HCT116 (cell line): ENCODE measurements around the gene TAF1D. TPM values are rescaled to one million over a fixed set of nuclear protein-coding genes. Genes with fewer than 3 reads are reported as not detected.

Experiments
- ATAC-seq: fragments of 200-7000 bp; cut with Tn5 transposase; 2 replicates; pipeline ENCODE4 v1.9.1; 2020; ENCODE audit warnings: mild to moderate bottlenecking, moderate library complexity
- BruUV-seq: library from RNA; stranded (reverse); fragments of 400-500 nt; replicated peaks from 2 replicates; lab custom pipeline; 2021; lab: Mats Ljungman, UMichigan
- CTCF ChIA-PET: fragments of 300-600 bp; sonication (Branson Sonifier 250); formaldehyde crosslinking; loops from one replicate; lab custom pipeline; 2021; ENCODE audit warnings: antibody characterized with exemption; lab: Charles Lee
- POLR2A ChIA-PET: fragments of 300-600, 350-600 bp; sonication (Branson Sonifier 250); formaldehyde crosslinking; loops from one replicate; lab custom pipeline; 2021; ENCODE audit warnings: antibody characterized with exemption; lab: Charles Lee
- RAD21 ChIA-PET, 2 experiments: fragments of 300-600 bp; sonication (Branson Sonifier 250); formaldehyde crosslinking; loops; one replicate each; lab custom pipeline; 2023; ENCODE audit warnings: low total read pairs in 2 of 2; ENCODE audit not compliant: uncharacterized antibody in 2 of 2, unreplicated experiment in 2 of 2, low non-redundant PET in 1 of 2; lab: Charles Lee
- DNase-seq: peaks from one replicate; pipeline ENCODE4 v3.0.0-alpha.2; 2010; ENCODE audit warnings: low read depth, low spot score
- H2AFZ ChIP-seq: fragments of 200-600 bp; shearing (Covaris generic), sonication (generic); 2 replicates; pipeline ENCODE4 v1.6.1; 2017; ENCODE audit warnings: low read depth, mixed run types, mixed read lengths, antibody characterized with exemption, low read length; ENCODE audit not compliant: poor library complexity, severe bottlenecking
- H3K27ac ChIP-seq: 2 replicates; pipeline ENCODE4 v1.5.1; 2012; ENCODE audit warnings: low read depth, low read length
- H3K27me3 ChIP-seq: fragments of 200-600 bp; sonication (generic); 2 replicates; pipeline ENCODE4 v1.6.1; 2016; ENCODE audit warnings: mixed run types, low read length, mixed read lengths; ENCODE audit not compliant: insufficient read depth
- H3K36me3 ChIP-seq, 2 experiments: fragments of 200-500 bp in 1 of 2; fragments of 200-600 bp in 1 of 2; sonication (Bioruptor generic) in 1 of 2; sonication (generic) in 1 of 2; 2 replicates each; pipeline versions ENCODE4 v1.5.1 to v1.6.1; 2014 to 2016; ENCODE audit warnings: low read length in 2 of 2, inconsistent platforms in 1 of 2, mixed read lengths in 1 of 2, mixed run types in 1 of 2; ENCODE audit not compliant: insufficient read depth in 2 of 2, control insufficient read depth in 1 of 2
- H3K4me1 ChIP-seq, 2 experiments: fragments of 200-600 bp in 1 of 2; sonication (generic) in 1 of 2; 2 replicates each; pipeline versions ENCODE4 v1.5.1 to v1.6.1; 2012 to 2017; ENCODE audit warnings: low read length in 2 of 2, inconsistent platforms in 1 of 2, mild to moderate bottlenecking in 1 of 2, mixed read lengths in 1 of 2, mixed run types in 1 of 2, moderate library complexity in 1 of 2; ENCODE audit not compliant: insufficient read depth in 2 of 2, control insufficient read depth in 1 of 2
- H3K4me2 ChIP-seq: fragments of 200-600 bp; sonication (generic); 2 replicates; pipeline ENCODE4 v1.6.1; 2017; ENCODE audit warnings: mixed run types, low read length, mixed read lengths
- H3K4me3 ChIP-seq, 2 experiments: fragments of 200-600 bp in 1 of 2; sonication (generic) in 1 of 2; replicated peaks in 1 of 2; 2 replicates each; pipeline ENCODE4 v1.5.1; 2011 to 2016; ENCODE audit warnings: low read length in 2 of 2, control low read depth in 1 of 2, low read depth in 1 of 2, mild to moderate bottlenecking in 1 of 2, mixed read lengths in 1 of 2, mixed run types in 1 of 2
- H3K79me2 ChIP-seq: fragments of 200-600 bp; sonication (generic); 2 replicates; pipeline ENCODE4 v1.6.1; 2017; ENCODE audit warnings: mild to moderate bottlenecking, mixed run types, low read length, moderate library complexity, mixed read lengths; ENCODE audit not compliant: insufficient read depth
- H3K9ac ChIP-seq: fragments of 200-600 bp; sonication (generic); 2 replicates; pipeline ENCODE4 v1.6.1; 2016; ENCODE audit warnings: low read length, mixed read lengths
- H3K9me2 ChIP-seq: fragments of 200-600 bp; sonication (generic), shearing (Covaris generic); 2 replicates; pipeline ENCODE4 v1.6.1; 2017; ENCODE audit warnings: mixed run types, mild to moderate bottlenecking, moderate library complexity; ENCODE audit not compliant: insufficient read depth
- H3K9me3 ChIP-seq, 2 experiments: fragments of 200-500 bp in 1 of 2; fragments of 200-600 bp in 1 of 2; sonication (Bioruptor generic) in 1 of 2; sonication (generic) in 1 of 2; 2 replicates each; pipeline ENCODE4 v1.6.1; 2014 to 2017; ENCODE audit warnings: low read length in 2 of 2, mixed read lengths in 2 of 2, inconsistent platforms in 1 of 2, low read depth in 1 of 2, mild to moderate bottlenecking in 1 of 2, mixed run types in 1 of 2, moderate library complexity in 1 of 2; ENCODE audit not compliant: control insufficient read depth in 1 of 2, insufficient read depth in 1 of 2
- H4K20me1 ChIP-seq: fragments of 200-600 bp; sonication (generic), shearing (Covaris generic); 2 replicates; pipeline ENCODE4 v1.6.1; 2017; ENCODE audit warnings: mixed run types, mild to moderate bottlenecking, moderate library complexity; ENCODE audit not compliant: insufficient read depth
- CBX3 ChIP-seq: IDR thresholded peaks from 2 replicates; pipeline ENCODE4 v1.6.1; 2012; ENCODE audit warnings: low read depth
- CTCF ChIP-seq, 3 experiments: fragments of 200-600 bp in 1 of 3; sonication (generic) in 1 of 3; IDR thresholded peaks in 2 of 3; conservative IDR thresholded peaks in 1 of 3; 2 replicates each; pipeline ENCODE4 v1.5.1; 2012 to 2017; ENCODE audit warnings: low read depth in 2 of 3, low read length in 2 of 3, antibody characterized with exemption in 1 of 3, borderline replicate concordance in 1 of 3, control low read depth in 1 of 3, mild to moderate bottlenecking in 1 of 3, mixed read lengths in 1 of 3, mixed run types in 1 of 3, moderate library complexity in 1 of 3; ENCODE audit not compliant: insufficient read depth in 1 of 3
- EZH2 ChIP-seq: fragments of 200-600 bp; sonication (generic); IDR thresholded peaks from 2 replicates; pipeline ENCODE4 v1.6.1; 2017; ENCODE audit warnings: antibody characterized with exemption, mixed run types
- FOSL1 ChIP-seq: IDR thresholded peaks from 2 replicates; pipeline ENCODE4 v1.6.1; 2012; ENCODE audit warnings: low read depth
- POLR2AphosphoS5 ChIP-seq: IDR thresholded peaks from 2 replicates; pipeline ENCODE4 v1.6.1; 2011; ENCODE audit warnings: mild to moderate bottlenecking, low read depth, low read length, moderate library complexity
- RAD21 ChIP-seq: IDR thresholded peaks from 2 replicates; pipeline ENCODE4 v1.6.1; 2012; ENCODE audit warnings: low read depth, mild to moderate bottlenecking
- REST ChIP-seq: IDR thresholded peaks from 2 replicates; pipeline ENCODE4 v1.6.1; 2012; ENCODE audit warnings: low read depth
- SIN3A ChIP-seq: IDR thresholded peaks from 2 replicates; pipeline ENCODE4 v1.6.1; 2012; ENCODE audit warnings: low read depth
- SRF ChIP-seq: IDR thresholded peaks from 2 replicates; pipeline ENCODE4 v1.6.1; 2012; ENCODE audit warnings: low read depth
- TCF7L2 ChIP-seq: IDR thresholded peaks from 2 replicates; pipeline ENCODE4 v1.7.0; 2011; ENCODE audit warnings: borderline replicate concordance, inconsistent platforms; ENCODE audit not compliant: insufficient read depth, insufficient read length; ENCODE audit errors: extremely low read depth
- YY1 ChIP-seq: IDR thresholded peaks from 2 replicates; pipeline ENCODE4 v1.6.1; 2011; ENCODE audit warnings: low read length, low read depth, moderate library complexity, mild to moderate bottlenecking; ENCODE audit not compliant: insufficient replicate concordance; ENCODE audit errors: extremely low read depth
- ZBTB33 ChIP-seq: IDR thresholded peaks from 2 replicates; pipeline ENCODE4 v1.6.1; 2011; ENCODE audit warnings: mild to moderate bottlenecking, low read length, moderate library complexity; ENCODE audit not compliant: insufficient replicate concordance; ENCODE audit errors: extremely low read depth
- ZNF274 ChIP-seq: fragments of 200-500 bp; sonication (Bioruptor generic); IDR thresholded peaks from 2 replicates; pipeline ENCODE4 v1.6.1; 2014; ENCODE audit warnings: mild to moderate bottlenecking, low read depth, low read length, inconsistent platforms
- intact Hi-C: fragments of 100-400 bp; cut with micrococcal nuclease; formaldehyde crosslinking; loops from 2 replicates; pipeline ENCODE4 v1.10.0; 2022
- total RNA-seq: library from RNA; stranded (reverse); gene quantifications from one replicate; pipeline ENCODE4 v1.2.1, GENCODE V29; 2021; ENCODE audit not compliant: unreplicated experiment

The TAF1D gene
- total RNA-seq, 1 experiment from 2014 or later: 267 TPM

- Histone ChIP-seq H3K27me3 (no peaks in the 10 kb centered on the region), H3K36me3 (peaks cover 0 to 7% of the 10 kb centered on the region in 2 experiments; a peak in 2 of 4 replicates), H2AFZ (no peak overlapping the region), H3K4me1 (no peaks in the 10 kb centered on the region), H3K9ac (no peak overlapping the region), H4K20me1 (no peaks in the 10 kb centered on the region), H3K27ac (no peak overlapping the region), H3K9me2 (no peaks in the 10 kb centered on the region), H3K4me3 (no peak overlapping the region), H3K9me3 (no peaks in the 10 kb centered on the region), H3K79me2 (no peaks in the 10 kb centered on the region), H3K4me2 (no peak overlapping the region)
- ChIA-PET POLR2A (interaction anchor here (1.6 kb wide), 1 partner anchor 25 kb away, joined by 4 read pairs; the partner anchor contains the start of genes C11orf54 and TAF1D), RAD21 (no interaction called here), CTCF (no interaction called here)
- DNase-seq (no peak), ATAC-seq (no peak)
- intact Hi-C loops: no loop called here
- TF ChIP-seq FOSL1: no peak
- TF ChIP-seq ZBTB33: no peak
- no peak for TF ChIP-seq CBX3
- no peak for TF ChIP-seq ZNF274
- TF ChIP-seq CTCF (IDR thresholded peaks at IDR 0.05 in 2 of 3, conservative IDR thresholded peaks at IDR 0.05 in 1 of 3; ENCODE audit: borderline replicate concordance in 1 of 3, insufficient read depth in 1 of 3, low read depth in 2 of 3, low read length in 2 of 3): no peak
- TF ChIP-seq TCF7L2: no peak
- no peak for TF ChIP-seq POLR2AphosphoS5
- TF ChIP-seq RAD21: no peak
- no peak for TF ChIP-seq YY1
- no peak for TF ChIP-seq SIN3A
- no peak for TF ChIP-seq EZH2
- TF ChIP-seq SRF: no peak
- TF ChIP-seq REST: no peak
- BruUV-seq: no TSS peak
Observed at GRCh38 chr11:93766504-93766903, 25.2 kb upstream of the TAF1D start.
